Small intestine (tissue), 7 donors: ENCODE data around the gene LGR5. TPM values are rescaled to one million over a fixed set of nuclear protein-coding genes. Genes with fewer than 3 reads are reported as not detected.

Experiments
- DNase-seq, 2 donors: peaks; one replicate each; pipeline versions ENCODE4 v3.0.0 to v3.0.0-alpha.2; 2013
- FAIRE-seq: peaks from 2 replicates; lab custom pipeline; 2012; peaks lifted over from hg19 to GRCh38; lab: Jason Lieb, UNC
- H3K27ac ChIP-seq, 3 donors: one replicate each; pipeline ENCODE4 v1.5.1; 2013; ENCODE audit warnings: low read length in 2 of 3, mild to moderate bottlenecking in 2 of 3, control low read depth in 1 of 3, inconsistent platforms in 1 of 3, low read depth in 1 of 3, moderate library complexity in 1 of 3
- H3K27me3 ChIP-seq, 3 donors: one replicate each; pipeline ENCODE4 v1.6.1; 2013; ENCODE audit warnings: low read length in 3 of 3, inconsistent platforms in 1 of 3; ENCODE audit not compliant: control insufficient read depth in 3 of 3, insufficient read depth in 3 of 3
- H3K36me3 ChIP-seq, 3 donors: one replicate each; pipeline ENCODE4 v1.6.1; 2013; ENCODE audit warnings: low read length in 3 of 3, inconsistent platforms in 1 of 3, low read depth in 1 of 3, mild to moderate bottlenecking in 1 of 3, moderate library complexity in 1 of 3; ENCODE audit not compliant: control insufficient read depth in 3 of 3, insufficient read depth in 2 of 3
- H3K4me1 ChIP-seq, 3 donors: one replicate each; pipeline ENCODE4 v1.6.1; 2013; ENCODE audit warnings: low read length in 2 of 3, inconsistent platforms in 1 of 3, low read depth in 1 of 3, mild to moderate bottlenecking in 1 of 3, moderate library complexity in 1 of 3; ENCODE audit not compliant: control insufficient read depth in 3 of 3, insufficient read depth in 2 of 3
- H3K4me3 ChIP-seq, 3 donors: one replicate each; pipeline ENCODE4 v1.5.1; 2013; ENCODE audit warnings: low read length in 3 of 3, control low read depth in 1 of 3, inconsistent platforms in 1 of 3, low read depth in 1 of 3, mild to moderate bottlenecking in 1 of 3, moderate library complexity in 1 of 3
- H3K9me3 ChIP-seq, 2 donors: one replicate each; pipeline ENCODE4 v1.6.1; 2013; ENCODE audit warnings: low read depth in 1 of 2, low read length in 1 of 2; ENCODE audit not compliant: control insufficient read depth in 2 of 2, insufficient read depth in 1 of 2
- WGBS, 3 donors: extraction: QIAGEN DNeasy Blood & Tissue Kit; methylation state at CpG; one replicate each; pipeline ENCODE4 v1.1.7; 2013; 5-methylcytosine and 5-hydroxymethylcytosine counted together
- polyA plus RNA-seq, 4 donors: library from polyadenylated mRNA; stranded (reverse) in 3 of 4; unstranded in 1 of 4; fragments of 200-250 nt in 3 of 4; fragments of 120-200 nt in 1 of 4; gene quantifications; one replicate each; pipeline versions ENCODE4 v1.2.1 to v1.2.3, GENCODE V29; 2013
- donor health status: healthy with polysubstance abuse.
- donor health status: control.
- donor health status: control.
- donor health status: Bipolar disorder and iron deficiency.
- donor health status: healthy.

Gene LGR5
- polyA plus RNA-seq, 4 donors: 0.22 to 90.6 (median 3.3) TPM

GRCh38 chr12:71430756-71431155, 8.8 kb upstream of the LGR5 start:
- 67 to 96% (median 92%) methylated on average over 1 of the region's 1 CpG for WGBS, 3 donors
- Histone ChIP-seq H3K4me3 (no peak overlapping the region), H3K27ac (no peak overlapping the region), H3K27me3 (peaks cover 0 to 7% (median 0%) of the 10 kb centered on the region in 3 donors), H3K36me3 (no peaks in the 10 kb centered on the region), H3K4me1 (peaks cover 0 to 2% (median 0%) of the 10 kb centered on the region in 3 donors), H3K9me3 (peaks cover 0 to 4% of the 10 kb centered on the region in 2 donors)
- FAIRE-seq (no peak), DNase-seq (no peak)

GRCh38 chr12:71431991-71432390, 7.6 kb upstream of the LGR5 start:
- Histone ChIP-seq H3K9me3 (peaks cover 4 to 13% of the 10 kb centered on the region in 2 donors), H3K36me3 (no peaks in the 10 kb centered on the region), H3K4me1 (no peaks in the 10 kb centered on the region), H3K4me3 (no peak overlapping the region), H3K27me3 (peaks cover 0 to 13% (median 0%) of the 10 kb centered on the region in 3 donors), H3K27ac (no peak overlapping the region)
- no peak for FAIRE-seq
- WGBS, 3 donors: 63 to 72% (median 65%) methylated on average over 3 of the region's 3 CpGs
- no peak for DNase-seq

GRCh38 chr12:71432936-71433335, 6.7 kb upstream of the LGR5 start:
- no peak for FAIRE-seq
- H3K27me3 ChIP-seq: peaks cover 0 to 13% (median 0%) of the 10 kb centered on the region in 3 donors
- H3K9me3 ChIP-seq: peaks cover 4 to 17% of the 10 kb centered on the region in 2 donors
- no peak for DNase-seq
- WGBS, 3 donors: 91 to 94% (median 93%) methylated on average over 5 of the region's 5 CpGs
- H3K27ac ChIP-seq: no peak overlapping the region
- H3K36me3 ChIP-seq: no peaks in the 10 kb centered on the region
- no peak overlapping the region for H3K4me3 ChIP-seq
- no peaks in the 10 kb centered on the region for H3K4me1 ChIP-seq

- Histone ChIP-seq H3K9me3 (peaks cover 4 to 17% of the 10 kb centered on the region in 2 donors), H3K27ac (no peak overlapping the region), H3K4me3 (no peak overlapping the region), H3K27me3 (peaks cover 0 to 28% (median 23%) of the 10 kb centered on the region in 3 donors), H3K36me3 (peaks cover 0 to 3% (median 0%) of the 10 kb centered on the region in 3 donors), H3K4me1 (peaks cover 0 to 9% (median 0%) of the 10 kb centered on the region in 3 donors)
- no peak for FAIRE-seq
- no peak for DNase-seq
Measured at GRCh38 chr12:71436696-71437095, 2.9 kb upstream of the LGR5 start.

GRCh38 chr12:71438670-71439361, 782 bp upstream of the LGR5 start:
- FAIRE-seq (no peak), DNase-seq (peak; percentile 31 to 67)
- WGBS, 3 donors: 1 to 4% (median 4%) methylated on average over 17 of the region's 17 CpGs
- peaks cover 0 to 3% (median 0%) of the 10 kb centered on the region in 3 donors for H3K36me3 ChIP-seq
- H3K4me1 ChIP-seq: peaks cover 0 to 9% (median 0%) of the 10 kb centered on the region in 3 donors
- peak overlapping the region in 1 of 3 donors; percentile 66 for H3K27ac ChIP-seq
- H3K27me3 ChIP-seq: peaks cover 0 to 29% (median 23%) of the 10 kb centered on the region in 3 donors
- H3K9me3 ChIP-seq: peaks cover 4 to 17% of the 10 kb centered on the region in 2 donors
- H3K4me3 ChIP-seq: peak overlapping the region in 1 of 3 donors; percentile 63

- H3K9me3 ChIP-seq: peaks cover 4 to 17% of the 10 kb centered on the region in 2 donors
- no peak for FAIRE-seq
- WGBS, 3 donors: 0 to 1% (median 1%) methylated on average over 17 of the region's 17 CpGs
- peak overlapping the region in 2 of 3 donors; percentile 35 to 63 for H3K4me3 ChIP-seq
- peaks cover 0 to 3% (median 0%) of the 10 kb centered on the region in 3 donors for H3K36me3 ChIP-seq
- H3K4me1 ChIP-seq: peaks cover 0 to 9% (median 0%) of the 10 kb centered on the region in 3 donors
- H3K27ac ChIP-seq: peak overlapping the region in 1 of 3 donors; percentile 66
- peaks cover 0 to 29% (median 23%) of the 10 kb centered on the region in 3 donors for H3K27me3 ChIP-seq
- DNase-seq: no peak
Measured at GRCh38 chr12:71439362-71439612, 311 bp upstream of the LGR5 start.

- H3K9me3 ChIP-seq: peaks cover 4 to 16% of the 10 kb centered on the region in 2 donors
- H3K4me1 ChIP-seq: peaks cover 0 to 9% (median 0%) of the 10 kb centered on the region in 3 donors
- DNase-seq: no peak
- WGBS, 3 donors: 1 to 2% (median 1%) methylated on average over 27 of the region's 27 CpGs
- H3K27me3 ChIP-seq: peaks cover 0 to 29% (median 23%) of the 10 kb centered on the region in 3 donors
- peaks cover 0 to 3% (median 0%) of the 10 kb centered on the region in 3 donors for H3K36me3 ChIP-seq
- peak overlapping the region in 1 of 3 donors; percentile 66 for H3K27ac ChIP-seq
- H3K4me3 ChIP-seq: peak overlapping the region in 2 of 3 donors; percentile 35 to 63
- no peak for FAIRE-seq
Measured at GRCh38 chr12:71440345-71440762, 756 bp downstream of the LGR5 start.

GRCh38 chr12:71440763-71441748, 1.5 kb downstream of the LGR5 start:
- H3K27ac ChIP-seq: peak overlapping the region in 1 of 3 donors; percentile 66
- H3K4me1 ChIP-seq: peaks cover 0 to 9% (median 3%) of the 10 kb centered on the region in 3 donors
- no peak for FAIRE-seq
- peaks cover 0 to 3% (median 0%) of the 10 kb centered on the region in 3 donors for H3K36me3 ChIP-seq
- DNase-seq: peak; percentile 37 to 72
- peak overlapping the region in 1 of 3 donors; percentile 63 for H3K4me3 ChIP-seq
- 2 to 6% (median 5%) methylated on average over 26 of the region's 26 CpGs for WGBS, 3 donors
- H3K9me3 ChIP-seq: peaks cover 4 to 11% of the 10 kb centered on the region in 2 donors
- peaks cover 0 to 29% (median 19%) of the 10 kb centered on the region in 3 donors for H3K27me3 ChIP-seq
